GM12878 (cell line): ENCODE measurements around the gene PITPNB. TPM values are rescaled to one million over a fixed set of nuclear protein-coding genes. Genes with fewer than 3 reads are reported as not detected.

Experiments
- ATAC-seq: fragments of 200-7000 bp; cut with Tn5 transposase; 3 replicates; pipeline ENCODE4 v1.9.1; 2020; ENCODE audit warnings: mild to moderate bottlenecking, moderate library complexity
- BruUV-seq: library from RNA; stranded (reverse); fragments of 400-500 nt; replicated peaks from 2 replicates; lab custom pipeline; 2021; lab: Mats Ljungman, UMichigan
- CTCF ChIA-PET: fragments of 300-600 bp; sonication (Branson Sonifier 250); formaldehyde crosslinking; extraction: SDS; loops from one replicate; lab custom pipeline; 2021; ENCODE audit warnings: inconsistent platforms; lab: Yijun Ruan, JAX
- POLR2A ChIA-PET: fragments of 350-600 bp; formaldehyde crosslinking; extraction: SDS; loops from one replicate; lab custom pipeline; 2021; ENCODE audit warnings: inconsistent platforms; lab: Charles Lee
- RAD21 ChIA-PET: fragments of 300-600 bp; sonication (Branson Sonifier 250); formaldehyde crosslinking; loops from one replicate; lab custom pipeline; 2023; ENCODE audit warnings: antibody characterized with exemption; ENCODE audit not compliant: unreplicated experiment; lab: Charles Lee
- SMC1A ChIA-PET: fragments of 300-600 bp; sonication (Branson Sonifier 250); formaldehyde crosslinking; loops from one replicate; lab custom pipeline; 2023; ENCODE audit not compliant: unreplicated experiment, uncharacterized antibody; lab: Charles Lee
- DNase-seq: peaks from one replicate; pipeline ENCODE4 v3.0.0-alpha.2; 2011; ENCODE audit warnings: low read depth, low spot score
- FAIRE-seq: peaks from 3 replicates; lab custom pipeline; 2011; peaks lifted over from hg19 to GRCh38; lab: Jason Lieb, UNC
- H2AFZ ChIP-seq: 2 replicates; pipeline ENCODE4 v1.6.0; 2011; ENCODE audit warnings: low read depth, low read length, control low read depth; ENCODE audit not compliant: control insufficient read depth
- H3K27ac ChIP-seq: 2 replicates; pipeline ENCODE4 v1.5.1; 2011; ENCODE audit warnings: control low read depth; ENCODE audit not compliant: control insufficient read depth, insufficient read depth
- H3K27me3 ChIP-seq, 2 experiments: replicated peaks in 1 of 2; 2 replicates each; pipeline versions ENCODE4 v1.6.0 to v1.6.1; 2011; ENCODE audit warnings: low read length in 1 of 2; ENCODE audit not compliant: control insufficient read depth in 2 of 2, insufficient read depth in 2 of 2
- H3K36me3 ChIP-seq, 2 experiments: 2 replicates each; pipeline ENCODE4 v1.5.1; 2011; ENCODE audit warnings: low read length in 1 of 2; ENCODE audit not compliant: control insufficient read depth in 2 of 2, insufficient read depth in 2 of 2
- H3K4me1 ChIP-seq: 2 replicates; pipeline ENCODE4 v1.6.1; 2011; ENCODE audit warnings: mild to moderate bottlenecking, low read length, moderate library complexity, mixed read lengths; ENCODE audit not compliant: control insufficient read depth, insufficient read depth
- H3K4me2 ChIP-seq: 2 replicates; pipeline ENCODE4 v1.6.0; 2011; ENCODE audit warnings: control low read depth; ENCODE audit not compliant: control insufficient read depth, insufficient read depth
- H3K4me3 ChIP-seq: fragments of 200-600 bp; sonication (generic); 2 replicates; pipeline ENCODE4 v1.5.1; 2016
- H3K79me2 ChIP-seq: 2 replicates; pipeline ENCODE4 v1.6.0; 2011; ENCODE audit warnings: low read length; ENCODE audit not compliant: control insufficient read depth, insufficient read depth
- H3K9ac ChIP-seq: 2 replicates; pipeline ENCODE4 v1.8.0; 2011; ENCODE audit warnings: low read length, control low read depth, mixed read lengths; ENCODE audit not compliant: control insufficient read depth, insufficient read depth
- H3K9me3 ChIP-seq: replicated peaks from 3 replicates; pipeline ENCODE4 v1.5.1; 2011; ENCODE audit warnings: mild to moderate bottlenecking, low read length; ENCODE audit not compliant: control insufficient read depth, insufficient read depth
- H4K20me1 ChIP-seq: 2 replicates; pipeline ENCODE4 v1.6.0; 2011; ENCODE audit not compliant: control insufficient read depth, insufficient read depth
- EP300 ChIP-seq, 2 experiments: fragments of 150-350 bp in 1 of 2; IDR thresholded peaks; 2 replicates each; pipeline ENCODE4 v1.6.1; 2011 to 2012; ENCODE audit warnings: low read depth in 2 of 2, low read length in 2 of 2, borderline replicate concordance in 1 of 2, improper control_type of control experiment in 1 of 2, inconsistent platforms in 1 of 2; ENCODE audit not compliant: control insufficient read depth in 1 of 2
- SMAD5 ChIP-seq: IDR thresholded peaks from 2 replicates; pipeline ENCODE4 v1.6.1; 2016; ENCODE audit warnings: antibody characterized with exemption, low read depth
- TAF1 ChIP-seq: IDR thresholded peaks from 2 replicates; pipeline ENCODE4 v1.6.1; 2011; ENCODE audit warnings: mild to moderate bottlenecking, low read depth, low read length, borderline replicate concordance
- TBL1XR1 ChIP-seq: IDR thresholded peaks from 2 replicates; pipeline ENCODE4 v1.6.1; 2012; ENCODE audit warnings: low read depth, low read length, improper control_type of control experiment
- WGBS: methylation state at CpG from one replicate; pipeline ENCODE4 v1.1.6; 2016; ENCODE audit warnings: low lambda C conversion rate; ENCODE audit not compliant: insufficient replicate concordance, insufficient coverage; ENCODE audit errors: missing lambda C conversion rate; 5-methylcytosine and 5-hydroxymethylcytosine counted together
- in situ Hi-C: fragments of 300-500 bp; cut with MboI; formaldehyde crosslinking; loops from 9 replicates; pipeline ENCODE4 v1.14.3; 2018; ENCODE audit warnings: mixed read lengths
- intact Hi-C: fragments of 100-400 bp; cut with micrococcal nuclease; formaldehyde crosslinking; loops from one replicate; pipeline ENCODE4 v1.14.2; 2022; ENCODE audit not compliant: unreplicated experiment
- polyA plus RNA-seq, 11 experiments: library from polyadenylated mRNA; depleted of rRNA in 4 of 11; unstranded in 6 of 11; stranded (reverse) in 5 of 11; fragments of >200 nt; fragmentation: Nextera tagmentation in 4 of 11; fragmentation: Illumina TruSeq in 1 of 11; extraction: Ambion mirVana in 4 of 11; extraction: Trizol in 1 of 11; gene quantifications; 1 replicate in 1 of 11; 2 replicates in 10 of 11; pipeline versions ENCODE4 v1.2.1 to v1.2.3, GENCODE V29; 2011 to 2016; ENCODE audit warnings: inconsistent platforms in 2 of 11, missing spikeins in 2 of 11, low read depth in 1 of 11
- total RNA-seq, 4 experiments: library from RNA; depleted of rRNA in 3 of 4; stranded (reverse); fragments of >200 nt in 3 of 4; fragmentation: Illumina TruSeq in 1 of 4; extraction: Trizol in 1 of 4; gene quantifications; 2 replicates each; pipeline versions ENCODE4 v1.2.1 to v1.2.3, GENCODE V29; 2013 to 2021
- TF ChIP-seq, protein P1 (sequence below): fragments of 450-650 bp; IDR thresholded peaks from 2 replicates; pipeline ENCODE4 v1.6.1; 2016; ENCODE audit warnings: mild to moderate bottlenecking
- TF ChIP-seq, protein P2 (sequence below): IDR thresholded peaks from 2 replicates; pipeline ENCODE4 v1.6.1; 2011; ENCODE audit warnings: borderline replicate concordance, low read depth, mild to moderate bottlenecking, moderate library complexity, low read length; ENCODE audit not compliant: insufficient read depth, poor library complexity, severe bottlenecking
- TF ChIP-seq, protein P3 (sequence below): fragments of 450-650 bp; IDR thresholded peaks from 2 replicates; pipeline ENCODE4 v1.6.1; 2016; ENCODE audit warnings: mild to moderate bottlenecking

PITPNB gene
- total and polyA plus RNA-seq, 10 of the 15 experiments (the other 5 are each of a cell fraction or from before 2014, with no cell fraction given) = 19.7 to 116 (median 64.9) TPM

DNA sequence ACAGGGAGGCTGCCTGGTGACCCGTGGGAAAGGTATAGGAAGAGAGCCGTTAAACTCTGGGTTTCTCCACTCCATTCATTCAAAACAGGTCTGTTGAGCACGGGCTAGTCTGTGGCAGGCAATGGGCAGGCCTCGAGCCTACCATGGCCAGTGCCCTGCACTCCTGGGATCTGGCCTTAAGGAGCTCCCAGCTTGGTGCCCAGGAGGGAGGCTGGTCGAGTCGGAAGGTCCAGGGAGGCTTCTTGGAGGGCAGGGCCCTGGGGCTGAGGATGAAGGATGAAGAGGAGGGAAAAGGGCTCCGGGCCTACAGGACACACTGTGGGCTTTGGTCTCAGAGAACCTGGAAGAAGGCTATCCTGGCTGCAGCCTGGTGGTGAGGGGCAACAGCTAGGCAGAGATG, 75.6 kb downstream of the PITPNB start:
- intact Hi-C loops = no loop called here
- Histone ChIP-seq H3K79me2 (no peaks in the 10 kb centered on the region), H2AFZ (no peak overlapping the region), H3K27me3 (no peaks in the 10 kb centered on the region), H3K4me2 (no peak overlapping the region), H3K27ac (no peak overlapping the region), H3K9me3 (no peaks in the 10 kb centered on the region), H4K20me1 (no peaks in the 10 kb centered on the region), H3K4me3 (no peak overlapping the region), H3K4me1 (no peaks in the 10 kb centered on the region), H3K9ac (no peak overlapping the region), H3K36me3 (peaks cover 4 to 6% of the 10 kb centered on the region in 2 experiments; a peak in 3 of 4 replicates)
- ChIA-PET POLR2A (interaction anchor here (0.6 kb wide), 1 partner anchor 35 kb away, joined by 3 read pairs; no protein-coding TSS in a partner anchor), RAD21 (no interaction called here), SMC1A (interaction anchor here (0.7 kb wide), 1 partner anchor 42 kb away, joined by 3 read pairs; no protein-coding TSS in a partner anchor), CTCF (no interaction called here)
- ATAC-seq (no peak), FAIRE-seq (no peak), DNase-seq (no peak)
- no TSS peak for BruUV-seq
- in situ Hi-C loops = no loop called here
- no peak for TF ChIP-seq TBL1XR1
- no peak for TF ChIP-seq TAF1
- no peak for TF ChIP-seq SMAD5
- no peak for TF ChIP-seq EP300 (IDR thresholded peaks at IDR 0.05; ENCODE audit: borderline replicate concordance in 1 of 2, control insufficient read depth in 1 of 2, low read depth in 2 of 2, low read length in 2 of 2)
- TF ChIP-seq, protein P1, sequence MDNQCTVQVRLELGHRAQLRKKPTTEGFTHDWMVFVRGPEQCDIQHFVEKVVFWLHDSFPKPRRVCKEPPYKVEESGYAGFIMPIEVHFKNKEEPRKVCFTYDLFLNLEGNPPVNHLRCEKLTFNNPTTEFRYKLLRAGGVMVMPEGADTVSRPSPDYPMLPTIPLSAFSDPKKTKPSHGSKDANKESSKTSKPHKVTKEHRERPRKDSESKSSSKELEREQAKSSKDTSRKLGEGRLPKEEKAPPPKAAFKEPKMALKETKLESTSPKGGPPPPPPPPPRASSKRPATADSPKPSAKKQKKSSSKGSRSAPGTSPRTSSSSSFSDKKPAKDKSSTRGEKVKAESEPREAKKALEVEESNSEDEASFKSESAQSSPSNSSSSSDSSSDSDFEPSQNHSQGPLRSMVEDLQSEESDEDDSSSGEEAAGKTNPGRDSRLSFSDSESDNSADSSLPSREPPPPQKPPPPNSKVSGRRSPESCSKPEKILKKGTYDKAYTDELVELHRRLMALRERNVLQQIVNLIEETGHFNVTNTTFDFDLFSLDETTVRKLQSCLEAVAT = no peak
- TF ChIP-seq, protein P2, sequence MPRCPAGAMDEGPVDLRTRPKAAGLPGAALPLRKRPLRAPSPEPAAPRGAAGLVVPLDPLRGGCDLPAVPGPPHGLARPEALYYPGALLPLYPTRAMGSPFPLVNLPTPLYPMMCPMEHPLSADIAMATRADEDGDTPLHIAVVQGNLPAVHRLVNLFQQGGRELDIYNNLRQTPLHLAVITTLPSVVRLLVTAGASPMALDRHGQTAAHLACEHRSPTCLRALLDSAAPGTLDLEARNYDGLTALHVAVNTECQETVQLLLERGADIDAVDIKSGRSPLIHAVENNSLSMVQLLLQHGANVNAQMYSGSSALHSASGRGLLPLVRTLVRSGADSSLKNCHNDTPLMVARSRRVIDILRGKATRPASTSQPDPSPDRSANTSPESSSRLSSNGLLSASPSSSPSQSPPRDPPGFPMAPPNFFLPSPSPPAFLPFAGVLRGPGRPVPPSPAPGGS = no peak
- TF ChIP-seq, protein P3, sequence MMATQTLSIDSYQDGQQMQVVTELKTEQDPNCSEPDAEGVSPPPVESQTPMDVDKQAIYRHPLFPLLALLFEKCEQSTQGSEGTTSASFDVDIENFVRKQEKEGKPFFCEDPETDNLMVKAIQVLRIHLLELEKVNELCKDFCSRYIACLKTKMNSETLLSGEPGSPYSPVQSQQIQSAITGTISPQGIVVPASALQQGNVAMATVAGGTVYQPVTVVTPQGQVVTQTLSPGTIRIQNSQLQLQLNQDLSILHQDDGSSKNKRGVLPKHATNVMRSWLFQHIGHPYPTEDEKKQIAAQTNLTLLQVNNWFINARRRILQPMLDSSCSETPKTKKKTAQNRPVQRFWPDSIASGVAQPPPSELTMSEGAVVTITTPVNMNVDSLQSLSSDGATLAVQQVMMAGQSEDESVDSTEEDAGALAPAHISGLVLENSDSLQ = no peak
- WGBS = 87% methylated on average over 7 of the region's 7 CpGs
